Liver (tissue), 9 donors: Measurements from ENCODE around the gene KLHDC7A. TPM values are rescaled to one million over a fixed set of nuclear protein-coding genes. Genes with fewer than 3 reads are reported as not detected.
A peak's percentile ranks its signal among the peaks of the same experiment; 100 is the strongest.

Experiments used
- DNase-seq: peaks from one replicate; pipeline ENCODE4 v3.0.0-alpha.2; 2017; ENCODE audit warnings: low spot score
- H3K27ac ChIP-seq, 2 donors: one replicate each; pipeline ENCODE4 v1.7.0; 2013; ENCODE audit warnings: inconsistent platforms in 2 of 2, low read length in 2 of 2, control low read depth in 1 of 2, low read depth in 1 of 2, mild to moderate bottlenecking in 1 of 2
- H3K27me3 ChIP-seq, 4 donors: one replicate each; pipeline versions ENCODE4 v1.6.1 to v1.7.0; 2013; ENCODE audit warnings: low read length in 3 of 4, inconsistent platforms in 1 of 4, mild to moderate bottlenecking in 1 of 4, moderate library complexity in 1 of 4; ENCODE audit not compliant: control insufficient read depth in 4 of 4, insufficient read depth in 4 of 4
- H3K36me3 ChIP-seq, 4 donors: one replicate each; pipeline versions ENCODE4 v1.6.1 to v1.7.0; 2013; ENCODE audit warnings: low read length in 3 of 4, mild to moderate bottlenecking in 3 of 4, low read depth in 1 of 4, moderate library complexity in 1 of 4; ENCODE audit not compliant: control insufficient read depth in 4 of 4, insufficient read depth in 3 of 4
- H3K4me1 ChIP-seq, 4 donors: one replicate each; pipeline versions ENCODE4 v1.6.1 to v1.7.0; 2013; ENCODE audit warnings: low read length in 3 of 4, mild to moderate bottlenecking in 3 of 4, moderate library complexity in 1 of 4; ENCODE audit not compliant: control insufficient read depth in 4 of 4, insufficient read depth in 4 of 4
- H3K4me3 ChIP-seq, 3 donors: one replicate each; pipeline versions ENCODE4 v1.6.1 to v1.7.0; 2013; ENCODE audit warnings: low read length in 3 of 3, control low read depth in 1 of 3, low read depth in 1 of 3, mild to moderate bottlenecking in 1 of 3
- H3K9ac ChIP-seq, 2 donors: one replicate each; pipeline ENCODE4 v1.7.0; 2013; ENCODE audit warnings: low read length in 2 of 2, mild to moderate bottlenecking in 2 of 2, moderate library complexity in 2 of 2, control low read depth in 1 of 2, low read depth in 1 of 2
- H3K9me3 ChIP-seq, 4 donors: one replicate each; pipeline versions ENCODE4 v1.6.1 to v1.7.0; 2013; ENCODE audit warnings: low read length in 3 of 4; ENCODE audit not compliant: control insufficient read depth in 4 of 4
- CTCF ChIP-seq: fragments of 150-350 bp; IDR thresholded peaks from 2 replicates; pipeline ENCODE4 v1.5.1; 2017; ENCODE audit warnings: improper control_type of control experiment, low read depth, low read length; ENCODE audit not compliant: missing input control
- EGR1 ChIP-seq, 2 donors: IDR thresholded peaks; 2 replicates each; pipeline ENCODE4 v1.6.1; 2016 to 2018; ENCODE audit warnings: antibody characterized with exemption in 2 of 2, low read depth in 2 of 2
- FOXA1 ChIP-seq: IDR thresholded peaks from 2 replicates; pipeline ENCODE4 v1.6.1; 2016; ENCODE audit warnings: antibody characterized with exemption
- FOXA2 ChIP-seq: IDR thresholded peaks from 2 replicates; pipeline ENCODE4 v1.6.1; 2016; ENCODE audit warnings: antibody characterized with exemption
- GABPA ChIP-seq, 2 donors: IDR thresholded peaks in 1 of 2; conservative IDR thresholded peaks in 1 of 2; 2 replicates each; pipeline ENCODE4 v1.6.1; 2016; ENCODE audit warnings: antibody characterized with exemption in 2 of 2, mild to moderate bottlenecking in 1 of 2, moderate library complexity in 1 of 2
- HNF4A ChIP-seq, 2 donors: conservative IDR thresholded peaks; 2 replicates each; pipeline ENCODE4 v1.6.1; 2016; ENCODE audit warnings: antibody characterized with exemption in 2 of 2, mild to moderate bottlenecking in 2 of 2
- HNF4G ChIP-seq: IDR thresholded peaks from 2 replicates; pipeline ENCODE4 v1.6.1; 2016; ENCODE audit warnings: antibody characterized with exemption
- JUND ChIP-seq, 2 donors: IDR thresholded peaks; 2 replicates each; pipeline ENCODE4 v1.6.1; 2016; ENCODE audit warnings: antibody characterized with exemption in 2 of 2
- NR2F2 ChIP-seq: IDR thresholded peaks from 2 replicates; pipeline ENCODE4 v1.6.1; 2016; ENCODE audit warnings: antibody characterized with exemption
- RAD21 ChIP-seq, 2 donors: IDR thresholded peaks; 2 replicates each; pipeline ENCODE4 v1.6.1; 2016; ENCODE audit warnings: antibody characterized with exemption in 2 of 2, mild to moderate bottlenecking in 2 of 2
- RXRA ChIP-seq, 2 donors: IDR thresholded peaks; 2 replicates each; pipeline ENCODE4 v1.6.1; 2017 to 2018; ENCODE audit warnings: antibody characterized with exemption in 2 of 2, mild to moderate bottlenecking in 1 of 2
- SP1 ChIP-seq: IDR thresholded peaks from 2 replicates; pipeline ENCODE4 v1.6.1; 2018; ENCODE audit warnings: antibody characterized with exemption, mild to moderate bottlenecking
- TAF1 ChIP-seq: conservative IDR thresholded peaks from 2 replicates; pipeline ENCODE4 v1.6.1; 2016; ENCODE audit warnings: antibody characterized with exemption, mild to moderate bottlenecking
- YY1 ChIP-seq: IDR thresholded peaks from 2 replicates; pipeline ENCODE4 v1.6.1; 2016; ENCODE audit warnings: antibody characterized with exemption, mild to moderate bottlenecking
- ZBTB33 ChIP-seq: IDR thresholded peaks from 2 replicates; pipeline ENCODE4 v1.6.1; 2016; ENCODE audit warnings: antibody characterized with exemption
- WGBS: extraction: QIAGEN DNeasy Blood & Tissue Kit; methylation state at CpG from one replicate; pipeline ENCODE4 v1.1.7; 2013; 5-methylcytosine and 5-hydroxymethylcytosine counted together
- polyA plus RNA-seq, 2 donors: library from polyadenylated mRNA; stranded (reverse) in 1 of 2; unstranded in 1 of 2; fragments of 200-250 nt in 1 of 2; fragments of >200 nt in 1 of 2; fragmentation: Nextera tagmentation in 1 of 2; extraction: Ambion mirVana in 1 of 2; gene quantifications; one replicate each; pipeline versions ENCODE4 v1.2.1 to v1.2.3, GENCODE V29; 2013 to 2015
- total RNA-seq, 2 donors: library from RNA; depleted of rRNA; stranded (reverse); fragments of >200 nt; gene quantifications; one replicate each; pipeline ENCODE4 v1.2.3, GENCODE V29; 2014
- TF ChIP-seq, protein P1 (sequence below): IDR thresholded peaks from 2 replicates; pipeline ENCODE4 v1.6.1; 2016; ENCODE audit warnings: antibody characterized with exemption
- TF ChIP-seq, protein P2 (sequence below): IDR thresholded peaks from 2 replicates; pipeline ENCODE4 v1.6.1; 2016; ENCODE audit warnings: antibody characterized with exemption
- TF ChIP-seq, protein P3 (sequence below): IDR thresholded peaks from 2 replicates; pipeline ENCODE4 v1.6.1; 2016; ENCODE audit warnings: antibody characterized with exemption, mild to moderate bottlenecking
- donor health status: healthy.
- donor health status: healthy.
- donor health status: healthy.
- donor health status: healthy.
- donor health status: healthy.

The KLHDC7A gene
- total and polyA plus RNA-seq, 4 donors: 1.3 to 6.6 (median 2.3) TPM

DNA sequence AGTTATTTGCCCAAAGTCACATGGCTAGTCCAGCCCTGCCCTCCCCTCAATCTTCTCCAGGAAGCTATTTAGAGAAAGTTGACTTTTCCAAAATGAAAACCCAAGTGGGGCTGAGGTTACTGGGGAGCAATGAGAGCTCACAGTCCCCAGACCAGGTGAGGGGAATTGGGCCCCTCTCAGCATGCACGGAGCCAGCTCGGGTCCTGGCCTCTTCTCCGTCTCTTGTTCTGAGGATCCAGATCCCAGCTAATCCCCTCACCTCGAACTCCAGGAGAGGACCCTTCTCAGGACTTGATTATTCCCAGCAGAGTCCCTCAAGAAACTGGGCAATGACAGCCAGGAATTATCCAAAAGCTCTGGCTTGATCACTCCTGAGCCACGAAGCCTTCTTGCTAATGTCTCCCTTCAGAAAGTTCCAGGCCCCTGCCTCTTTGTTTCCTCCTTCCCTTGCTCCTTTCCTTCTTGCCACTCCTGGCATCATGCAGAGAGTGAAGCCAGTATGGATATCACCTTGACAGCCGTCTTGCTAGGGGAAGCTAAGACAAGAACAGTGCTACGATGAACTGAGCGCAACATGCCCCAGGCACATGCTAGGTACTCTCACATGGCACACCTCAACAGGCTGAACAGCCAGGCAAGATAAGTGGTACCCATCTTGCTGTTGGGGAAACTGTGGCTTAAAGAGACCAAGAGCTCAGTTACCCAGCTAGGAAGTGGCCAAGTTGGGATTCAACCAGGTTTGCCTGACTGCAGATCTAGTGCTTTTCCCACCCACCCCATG lies 51.9 kb downstream of the KLHDC7A start:
- DNase-seq: peak; percentile 20
- Histone ChIP-seq H3K36me3 (no peaks in the 10 kb centered on the region), H3K9me3 (no peaks in the 10 kb centered on the region), H3K27me3 (peaks cover 0 to 5% (median 1%) of the 10 kb centered on the region in 4 donors), H3K27ac (no peak overlapping the region), H3K4me3 (no peak overlapping the region), H3K4me1 (no peaks in the 10 kb centered on the region), H3K9ac (no peak overlapping the region)
- TF ChIP-seq GABPA (IDR thresholded peaks at IDR 0.05 in 1 of 2, conservative IDR thresholded peaks at IDR 0.05 in 1 of 2) (no peak), HNF4A (conservative IDR thresholded peaks at IDR 0.05) (no peak), FOXA1 (no peak), HNF4G (no peak), EGR1 (IDR thresholded peaks at IDR 0.05; ENCODE audit: low read depth in 2 of 2) (no peak), RXRA (IDR thresholded peaks at IDR 0.05) (no peak), FOXA2 (no peak), YY1 (no peak), TAF1 (no peak), ZBTB33 (no peak), CTCF (no peak), NR2F2 (no peak), SP1 (no peak), RAD21 (IDR thresholded peaks at IDR 0.05) (no peak), JUND (IDR thresholded peaks at IDR 0.05) (no peak)
- TF ChIP-seq, protein P1, sequence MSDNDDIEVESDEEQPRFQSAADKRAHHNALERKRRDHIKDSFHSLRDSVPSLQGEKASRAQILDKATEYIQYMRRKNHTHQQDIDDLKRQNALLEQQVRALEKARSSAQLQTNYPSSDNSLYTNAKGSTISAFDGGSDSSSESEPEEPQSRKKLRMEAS: no peak
- TF ChIP-seq, protein P2, sequence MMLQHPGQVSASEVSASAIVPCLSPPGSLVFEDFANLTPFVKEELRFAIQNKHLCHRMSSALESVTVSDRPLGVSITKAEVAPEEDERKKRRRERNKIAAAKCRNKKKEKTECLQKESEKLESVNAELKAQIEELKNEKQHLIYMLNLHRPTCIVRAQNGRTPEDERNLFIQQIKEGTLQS: no peak
- TF ChIP-seq, protein P3, sequence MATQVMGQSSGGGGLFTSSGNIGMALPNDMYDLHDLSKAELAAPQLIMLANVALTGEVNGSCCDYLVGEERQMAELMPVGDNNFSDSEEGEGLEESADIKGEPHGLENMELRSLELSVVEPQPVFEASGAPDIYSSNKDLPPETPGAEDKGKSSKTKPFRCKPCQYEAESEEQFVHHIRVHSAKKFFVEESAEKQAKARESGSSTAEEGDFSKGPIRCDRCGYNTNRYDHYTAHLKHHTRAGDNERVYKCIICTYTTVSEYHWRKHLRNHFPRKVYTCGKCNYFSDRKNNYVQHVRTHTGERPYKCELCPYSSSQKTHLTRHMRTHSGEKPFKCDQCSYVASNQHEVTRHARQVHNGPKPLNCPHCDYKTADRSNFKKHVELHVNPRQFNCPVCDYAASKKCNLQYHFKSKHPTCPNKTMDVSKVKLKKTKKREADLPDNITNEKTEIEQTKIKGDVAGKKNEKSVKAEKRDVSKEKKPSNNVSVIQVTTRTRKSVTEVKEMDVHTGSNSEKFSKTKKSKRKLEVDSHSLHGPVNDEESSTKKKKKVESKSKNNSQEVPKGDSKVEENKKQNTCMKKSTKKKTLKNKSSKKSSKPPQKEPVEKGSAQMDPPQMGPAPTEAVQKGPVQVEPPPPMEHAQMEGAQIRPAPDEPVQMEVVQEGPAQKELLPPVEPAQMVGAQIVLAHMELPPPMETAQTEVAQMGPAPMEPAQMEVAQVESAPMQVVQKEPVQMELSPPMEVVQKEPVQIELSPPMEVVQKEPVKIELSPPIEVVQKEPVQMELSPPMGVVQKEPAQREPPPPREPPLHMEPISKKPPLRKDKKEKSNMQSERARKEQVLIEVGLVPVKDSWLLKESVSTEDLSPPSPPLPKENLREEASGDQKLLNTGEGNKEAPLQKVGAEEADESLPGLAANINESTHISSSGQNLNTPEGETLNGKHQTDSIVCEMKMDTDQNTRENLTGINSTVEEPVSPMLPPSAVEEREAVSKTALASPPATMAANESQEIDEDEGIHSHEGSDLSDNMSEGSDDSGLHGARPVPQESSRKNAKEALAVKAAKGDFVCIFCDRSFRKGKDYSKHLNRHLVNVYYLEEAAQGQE: no peak
- 80% methylated on average over 8 of the region's 8 CpGs for WGBS
